Natural killer cell treated with Interleukin-12 subunit alpha and Interleukin-12 subunit beta and Interleukin-15 and Interleukin-18, amount 100 ng/mL, for 72 hours (primary cell): Measurements from ENCODE around the gene CD2. TPM values are rescaled to one million over a fixed set of nuclear protein-coding genes. Genes with fewer than 3 reads are reported as not detected.

Experiments used
- ATAC-seq, 2 donors: fragments of 150-1000 bp; cut with Tn5 transposase in 1 of 2; sonication (Bioruptor Pico), chemical (Tn5 transposase) in 1 of 2; 2 replicates each; pipeline ENCODE4 v1.10.0; 2021
- DNase-seq: peaks from one replicate; pipeline ENCODE4 v3.0.0; 2022; ENCODE audit warnings: low spot score
- H3K27ac Mint-ChIP-seq, 2 donors: 1 replicate in 1 of 2; 2 replicates in 1 of 2; pipeline ENCODE4 v1.8.0; 2022; ENCODE audit warnings: mixed read lengths in 2 of 2, mild to moderate bottlenecking in 1 of 2, moderate library complexity in 1 of 2
- H3K27me3 Mint-ChIP-seq, 2 donors: 1 replicate in 1 of 2; 2 replicates in 1 of 2; pipeline ENCODE4 v1.8.0; 2022; ENCODE audit warnings: mixed read lengths in 2 of 2
- H3K36me3 Mint-ChIP-seq: one replicate; pipeline ENCODE4 v1.8.0; 2022; ENCODE audit warnings: mixed read lengths
- H3K4me1 Mint-ChIP-seq, 2 donors: 1 replicate in 1 of 2; 2 replicates in 1 of 2; pipeline ENCODE4 v1.8.0; 2022; ENCODE audit warnings: low read depth in 2 of 2, mixed read lengths in 2 of 2, mild to moderate bottlenecking in 1 of 2
- H3K4me3 Mint-ChIP-seq: one replicate; pipeline ENCODE4 v1.8.0; 2022; ENCODE audit warnings: mixed read lengths
- H3K9me3 Mint-ChIP-seq: 2 replicates; pipeline ENCODE4 v1.8.0; 2022; ENCODE audit warnings: mixed read lengths
- total RNA-seq, 2 donors: library from RNA; stranded (reverse); gene quantifications; one replicate each; pipeline ENCODE4 v1.2.3, GENCODE V29; 2022

Gene CD2
- total RNA-seq, 2 donors from 2014 or later = 71.4 to 140 TPM

GRCh38 chr1:116759636-116760035 is 5.4 kb downstream of the CD2 start:
- H3K36me3 Mint-ChIP-seq = peaks cover 73% of the 10 kb centered on the region
- H3K4me1 Mint-ChIP-seq = peaks cover 51 to 61% of the 10 kb centered on the region in 2 donors
- H3K9me3 Mint-ChIP-seq = no peaks in the 10 kb centered on the region
- H3K4me3 Mint-ChIP-seq = peak overlapping the region; percentile 98
- H3K27ac Mint-ChIP-seq = peak overlapping the region; percentile 98 to 99
- ATAC-seq = no peak
- no peaks in the 10 kb centered on the region for H3K27me3 Mint-ChIP-seq
- no peak for DNase-seq

- ATAC-seq (no peak), DNase-seq (no peak)
- H3K36me3 Mint-ChIP-seq = peaks cover 71% of the 10 kb centered on the region
- H3K4me3 Mint-ChIP-seq = peak overlapping the region; percentile 92
- H3K4me1 Mint-ChIP-seq = peaks cover 51 to 59% of the 10 kb centered on the region in 2 donors
- peak overlapping the region; percentile 98 to 99 for H3K27ac Mint-ChIP-seq
- H3K9me3 Mint-ChIP-seq = no peaks in the 10 kb centered on the region
- no peaks in the 10 kb centered on the region for H3K27me3 Mint-ChIP-seq
These were observed 6.3 kb downstream of the CD2 start for GRCh38 chr1:116760487-116760886.

- Mint-ChIP-seq H3K27ac (peak overlapping the region; percentile 98 to 99), H3K27me3 (no peaks in the 10 kb centered on the region), H3K36me3 (peaks cover 72% of the 10 kb centered on the region), H3K4me3 (peak overlapping the region; percentile 92), H3K4me1 (peaks cover 55 to 61% of the 10 kb centered on the region in 2 donors), H3K9me3 (no peaks in the 10 kb centered on the region)
- no peak for DNase-seq
- no peak for ATAC-seq
These were observed 6.9 kb downstream of the CD2 start for GRCh38 chr1:116760996-116761665.

- H3K36me3 Mint-ChIP-seq = peaks cover 61% of the 10 kb centered on the region
- H3K27me3 Mint-ChIP-seq = no peaks in the 10 kb centered on the region
- ATAC-seq = no peak
- no peaks in the 10 kb centered on the region for H3K9me3 Mint-ChIP-seq
- H3K4me1 Mint-ChIP-seq = peaks cover 60 to 67% of the 10 kb centered on the region in 2 donors
- peak overlapping the region; percentile 92 for H3K4me3 Mint-ChIP-seq
- H3K27ac Mint-ChIP-seq = peak overlapping the region; percentile 98 to 99
- DNase-seq = no peak
These were observed 8.1 kb downstream of the CD2 start for GRCh38 chr1:116762281-116762680.

GRCh38 chr1:116762781-116763115 is 8.5 kb downstream of the CD2 start:
- ATAC-seq (peak in 1 of 2 donors; percentile 33), DNase-seq (no peak)
- no peaks in the 10 kb centered on the region for H3K27me3 Mint-ChIP-seq
- no peaks in the 10 kb centered on the region for H3K9me3 Mint-ChIP-seq
- peaks cover 63 to 71% of the 10 kb centered on the region in 2 donors for H3K4me1 Mint-ChIP-seq
- H3K27ac Mint-ChIP-seq = peak overlapping the region; percentile 98 to 99
- H3K4me3 Mint-ChIP-seq = peak overlapping the region; percentile 92
- H3K36me3 Mint-ChIP-seq = peaks cover 62% of the 10 kb centered on the region

- DNase-seq (no peak), ATAC-seq (peak; percentile 69 to 74)
- Mint-ChIP-seq H3K36me3 (peaks cover 67% of the 10 kb centered on the region), H3K27me3 (no peaks in the 10 kb centered on the region), H3K4me3 (peak overlapping the region; percentile 92), H3K9me3 (no peaks in the 10 kb centered on the region), H3K4me1 (peaks cover 67 to 76% of the 10 kb centered on the region in 2 donors), H3K27ac (peak overlapping the region; percentile 98 to 99)
These were observed 9.0 kb downstream of the CD2 start for GRCh38 chr1:116763116-116763786.

- DNase-seq (no peak), ATAC-seq (peak in 1 of 2 donors; percentile 2)
- H3K4me1 Mint-ChIP-seq = peaks cover 74 to 82% of the 10 kb centered on the region in 2 donors
- H3K9me3 Mint-ChIP-seq = no peaks in the 10 kb centered on the region
- H3K36me3 Mint-ChIP-seq = peaks cover 68% of the 10 kb centered on the region
- peak overlapping the region; percentile 98 to 99 for H3K27ac Mint-ChIP-seq
- H3K27me3 Mint-ChIP-seq = no peaks in the 10 kb centered on the region
- peak overlapping the region; percentile 92 for H3K4me3 Mint-ChIP-seq
These were observed 9.7 kb downstream of the CD2 start for GRCh38 chr1:116763787-116764465.

- H3K9me3 Mint-ChIP-seq = no peaks in the 10 kb centered on the region
- H3K4me1 Mint-ChIP-seq = peaks cover 74 to 82% of the 10 kb centered on the region in 2 donors
- peak overlapping the region; percentile 92 for H3K4me3 Mint-ChIP-seq
- peak in 1 of 2 donors; percentile 31 for ATAC-seq
- no peaks in the 10 kb centered on the region for H3K27me3 Mint-ChIP-seq
- H3K27ac Mint-ChIP-seq = peak overlapping the region; percentile 98 to 99
- H3K36me3 Mint-ChIP-seq = peaks cover 68% of the 10 kb centered on the region
- no peak for DNase-seq
These were observed 10.3 kb downstream of the CD2 start for GRCh38 chr1:116764466-116764898.

GRCh38 chr1:116764906-116765862 is 11.0 kb downstream of the CD2 start:
- ATAC-seq (no peak), DNase-seq (no peak)
- Mint-ChIP-seq H3K9me3 (no peaks in the 10 kb centered on the region), H3K36me3 (peaks cover 66% of the 10 kb centered on the region), H3K27ac (peak overlapping the region; percentile 98 to 99), H3K4me3 (peak overlapping the region; percentile 92), H3K4me1 (peaks cover 76 to 85% of the 10 kb centered on the region in 2 donors), H3K27me3 (no peaks in the 10 kb centered on the region)

- no peaks in the 10 kb centered on the region for H3K27me3 Mint-ChIP-seq
- H3K4me3 Mint-ChIP-seq = peak overlapping the region; percentile 80
- ATAC-seq = no peak
- no peak for DNase-seq
- peaks cover 58% of the 10 kb centered on the region for H3K36me3 Mint-ChIP-seq
- peaks cover 76 to 88% of the 10 kb centered on the region in 2 donors for H3K4me1 Mint-ChIP-seq
- no peaks in the 10 kb centered on the region for H3K9me3 Mint-ChIP-seq
- H3K27ac Mint-ChIP-seq = peak overlapping the region; percentile 98 to 99
These were observed 11.7 kb downstream of the CD2 start for GRCh38 chr1:116765962-116766361.

- Mint-ChIP-seq H3K36me3 (peaks cover 52% of the 10 kb centered on the region), H3K4me3 (peak overlapping the region; percentile 80), H3K9me3 (no peaks in the 10 kb centered on the region), H3K27me3 (no peaks in the 10 kb centered on the region), H3K27ac (peak overlapping the region; percentile 98 to 99), H3K4me1 (peaks cover 75 to 96% of the 10 kb centered on the region in 2 donors)
- DNase-seq (no peak), ATAC-seq (peak in 1 of 2 donors; percentile 12)
These were observed 12.6 kb downstream of the CD2 start for GRCh38 chr1:116766616-116767469.

GRCh38 chr1:116767782-116768382 is 13.7 kb downstream of the CD2 start:
- peak overlapping the region; percentile 80 for H3K4me3 Mint-ChIP-seq
- DNase-seq (no peak), ATAC-seq (no peak)

More at GRCh38 chr1:116767782-116768382, 13.7 kb downstream of the CD2 start:
- Mint-ChIP-seq H3K27me3 (no peaks in the 10 kb centered on the region), H3K27ac (peak overlapping the region; percentile 98 to 99), H3K36me3 (peaks cover 47% of the 10 kb centered on the region), H3K4me1 (peaks cover 74 to 96% of the 10 kb centered on the region in 2 donors), H3K9me3 (no peaks in the 10 kb centered on the region)
